ENCODE measurements around the gene RAB35. TPM values are rescaled to one million over a fixed set of nuclear protein-coding genes. Genes with fewer than 3 reads are reported as not detected.
"Not testable (repeated sequence)": the region's sequence is repeated elsewhere in the genome, so short reads cannot be mapped to it uniquely, and the experiment has no call there.

The RAB35 gene
- polyA plus RNA-seq, 1 donor from 2014 or later = 60.2 TPM

- Histone ChIP-seq H2AFZ (ENCODE audit: low read depth, low read length) (no peak overlapping the region), H3K27ac (ENCODE audit: low read length) (no peak overlapping the region), H3K27me3 (ENCODE audit: insufficient read depth, low read depth, low read length) (no peaks in the 10 kb centered on the region), H3K36me3 (ENCODE audit: insufficient read depth, low read length) (no peaks in the 10 kb centered on the region), H4K20me1 (ENCODE audit: insufficient read depth) (no peaks in the 10 kb centered on the region), H3K4me2 (ENCODE audit: low read length) (no peak overlapping the region), H3K9ac (ENCODE audit: low read length) (no peak overlapping the region), H3K9me3 (ENCODE audit: low read length) (no peaks in the 10 kb centered on the region), H3K4me3 (ENCODE audit: low read length) (no peak overlapping the region), H3K9me2 (ENCODE audit: insufficient read depth, low read length) (no peaks in the 10 kb centered on the region), H3K79me2 (replicated peaks; ENCODE audit: insufficient read depth, low read length) (no peaks in the 10 kb centered on the region), H3F3A (ENCODE audit: insufficient read depth, low read length, poor library complexity, severe bottlenecking) (no peaks in the 10 kb centered on the region)
- TF ChIP-seq EZH2 (IDR thresholded peaks at IDR 0.05; ENCODE audit: borderline replicate concordance, insufficient read depth, low read length, poor library complexity, severe bottlenecking) (no peak), EP300 (conservative IDR thresholded peaks at IDR 0.05; ENCODE audit: poor library complexity, severe bottlenecking) (no peak)
Observed at GRCh38 chr12:120047072-120047471, 69.5 kb downstream of the RAB35 start.

GRCh38 chr12:120045367-120045766 lies 71.2 kb downstream of the RAB35 start:
- H3K27me3 ChIP-seq (ENCODE audit: insufficient read depth, low read depth, low read length); H4K20me1 ChIP-seq (ENCODE audit: insufficient read depth); H3K4me3 ChIP-seq (ENCODE audit: low read length); H3K9me3 ChIP-seq (ENCODE audit: low read length); H3K36me3 ChIP-seq (ENCODE audit: insufficient read depth, low read length); H3K9ac ChIP-seq (ENCODE audit: low read length); H3F3A ChIP-seq (ENCODE audit: insufficient read depth, low read length, poor library complexity, severe bottlenecking); H3K4me2 ChIP-seq (ENCODE audit: low read length); H3K79me2 ChIP-seq (replicated peaks; ENCODE audit: insufficient read depth, low read length); H2AFZ ChIP-seq (ENCODE audit: low read depth, low read length); H3K27ac ChIP-seq (ENCODE audit: low read length); H3K9me2 ChIP-seq (ENCODE audit: insufficient read depth, low read length): not testable (repeated sequence)

Small RNA genes within 50 kb of the gene (small RNA-seq; reads per million reads assigned to genes)
- gene AC004812.1 = 0 reads per million in 3 experiments
- gene MIR4498 = 0 to 0.58 (median 0) reads per million in 3 experiments

Other genes with a start within 250 kb of the RAB35 start
- gene CIT, start 239.4 kb downstream of the RAB35 start, polyA plus RNA-seq = 3.3 and 12.4 TPM in 2 replicates
- gene BICDL1, start 127.5 kb downstream of the RAB35 start, polyA plus RNA-seq = 136 and 198 TPM in 2 replicates
- 21.5 and 27.4 TPM in 2 replicates for gene GCN1, start 78.0 kb upstream of the RAB35 start, polyA plus RNA-seq
- gene RPLP0, start 84.4 kb upstream of the RAB35 start, polyA plus RNA-seq = 1,914 and 2,229 TPM in 2 replicates
- gene PXN, start 149.0 kb upstream of the RAB35 start, polyA plus RNA-seq = 5.9 and 6.3 TPM in 2 replicates
- gene RNU4-2, start 175.2 kb upstream of the RAB35 start, polyA plus RNA-seq = under 0.01 TPM in 1 of 2 replicates, not detected in the other
- gene RNU4-1, start 176.5 kb upstream of the RAB35 start, polyA plus RNA-seq = under 0.01 TPM in 1 of 2 replicates, not detected in the other
- gene SIRT4, start 185.6 kb upstream of the RAB35 start, polyA plus RNA-seq = 9.7 and 13.8 TPM in 2 replicates
- gene PLA2G1B, start 211.0 kb upstream of the RAB35 start, polyA plus RNA-seq = not detected in 2 replicates

Measured in neural cell (in vitro differentiated cells).